Activated naive CD8-positive, alpha-beta T cell treated with anti-CD3 and anti-CD28 coated beads, Interleukin-2, amount 10 ng/mL, durations not matched to agents 7 days and 5 days (primary cell): ENCODE measurements around the gene ANKZF1. TPM values are rescaled to one million over a fixed set of nuclear protein-coding genes. Genes with fewer than 3 reads are reported as not detected.

Experiments used
- ATAC-seq: fragments of 150-1000 bp; cut with Tn5 transposase; one replicate; pipeline ENCODE4 v1.10.0; 2021; ENCODE audit warnings: low read depth, moderate library complexity
- POLR2A ChIA-PET: fragments of 350-600 bp; sonication (Branson Sonifier 250); formaldehyde crosslinking; loops from one replicate; lab custom pipeline; 2021; ENCODE audit warnings: antibody characterized with exemption; lab: Charles Lee
- DNase-seq: peaks from one replicate; pipeline ENCODE4 v3.0.0; 2021
- H3K27ac Mint-ChIP-seq: one replicate; pipeline ENCODE4 v1.8.0; 2022; ENCODE audit warnings: mild to moderate bottlenecking, mixed read lengths
- H3K27me3 Mint-ChIP-seq: one replicate; pipeline ENCODE4 v1.8.0; 2022; ENCODE audit warnings: mild to moderate bottlenecking, moderate library complexity, mixed read lengths
- H3K36me3 Mint-ChIP-seq: one replicate; pipeline ENCODE4 v1.8.0; 2021; ENCODE audit warnings: mild to moderate bottlenecking, mixed read lengths
- H3K4me1 Mint-ChIP-seq: one replicate; pipeline ENCODE4 v1.8.0; 2021; ENCODE audit warnings: mixed read lengths
- H3K4me3 Mint-ChIP-seq: one replicate; pipeline ENCODE4 v1.8.0; 2022; ENCODE audit warnings: mild to moderate bottlenecking, moderate library complexity, mixed read lengths
- H3K9me3 Mint-ChIP-seq: one replicate; pipeline ENCODE4 v1.8.0; 2021; ENCODE audit warnings: mixed read lengths
- total RNA-seq, 2 experiments: library from RNA; stranded (reverse); gene quantifications; one replicate each; pipeline ENCODE4 v1.2.3, GENCODE V29; 2021

The ANKZF1 gene
- 100 to 1,000 TPM; 170 to 177 TPM for total RNA-seq

GRCh38 chr2:219229305-219230058 is at the start of gene ANKZF1, which contains the start of gene ATG9A:
ANKZF1 (plus strand) TSS chr2:219229806; CDS start chr2:219230258, 452 bp downstream.
ATG9A (minus strand) TSS chr2:219229636; CDS start chr2:219228024, 1,612 bp downstream.
- Mint-ChIP-seq H3K27ac (peak within 1 kb of the TSS; percentile 93), H3K4me3 (peak within 1 kb of the TSS; percentile 90), H3K9me3 (no peaks in the 10 kb centered on the region), H3K4me1 (peaks cover 40% of the 10 kb centered on the region), H3K27me3 (no peaks in the 10 kb centered on the region), H3K36me3 (peaks cover 38% of the 10 kb centered on the region)
- POLR2A ChIA-PET = interaction anchor here (1.2 to 5.5 kb wide), 16 partner anchors 8 to 70 kb away, joined by 3 to 83 read pairs (median 12); partner anchors contain the start of genes ABCB6, CNPPD1, DNAJB2 and GLB1L
- ATAC-seq (peak; percentile 95), DNase-seq (peak; percentile 94)

- no peak for DNase-seq
- POLR2A ChIA-PET = interaction anchor here (0.7 to 8.0 kb wide), 9 partner anchors 12 to 72 kb away, joined by 3 to 73 read pairs (median 5); partner anchors contain the start of genes ANKZF1, ATG9A, GLB1L and STK16
- Mint-ChIP-seq H3K9me3 (no peaks in the 10 kb centered on the region), H3K4me3 (peak overlapping the region; percentile 73), H3K4me1 (peaks cover 51% of the 10 kb centered on the region), H3K36me3 (peaks cover 43% of the 10 kb centered on the region), H3K27me3 (no peaks in the 10 kb centered on the region), H3K27ac (peak overlapping the region; percentile 87)
- ATAC-seq = no peak
Observed at GRCh38 chr2:219180961-219181360, 48.6 kb upstream of the ANKZF1 start.

- Mint-ChIP-seq H3K27ac (peak overlapping the region; percentile 87), H3K4me3 (peak overlapping the region; percentile 73), H3K4me1 (peaks cover 50% of the 10 kb centered on the region)
Observed at GRCh38 chr2:219181531-219181930, 48.1 kb upstream of the ANKZF1 start.

GRCh38 chr2:219182331-219183150 is 47.1 kb upstream of the ANKZF1 start:
- POLR2A ChIA-PET = interaction anchor here (0.7 to 8.0 kb wide), 9 partner anchors 10 to 71 kb away, joined by 3 to 73 read pairs (median 6); partner anchors contain the start of genes GLB1L, STK16, TUBA4A and TUBA4B
- Mint-ChIP-seq H3K27me3 (no peaks in the 10 kb centered on the region), H3K36me3 (peaks cover 52% of the 10 kb centered on the region), H3K9me3 (no peaks in the 10 kb centered on the region), H3K4me3 (peak overlapping the region; percentile 73), H3K27ac (peak overlapping the region; percentile 87), H3K4me1 (peaks cover 48% of the 10 kb centered on the region)
- ATAC-seq = peak; percentile 24
- DNase-seq = peak; percentile 44

More at GRCh38 chr2:219181531-219181930, 48.1 kb upstream of the ANKZF1 start:
- peaks cover 46% of the 10 kb centered on the region for H3K36me3 Mint-ChIP-seq
- H3K27me3 Mint-ChIP-seq = no peaks in the 10 kb centered on the region
- ATAC-seq (no peak), DNase-seq (no peak)
- no peaks in the 10 kb centered on the region for H3K9me3 Mint-ChIP-seq
- POLR2A ChIA-PET = interaction anchor here (0.7 to 8.0 kb wide), 9 partner anchors 11 to 71 kb away, joined by 3 to 73 read pairs (median 5); partner anchors contain the start of genes ANKZF1, ATG9A, GLB1L and STK16

- no peak for DNase-seq
Observed at GRCh38 chr2:219183151-219183772, 46.3 kb upstream of the ANKZF1 start.

GRCh38 chr2:219184121-219184520 is 45.5 kb upstream of the ANKZF1 start:
- no peaks in the 10 kb centered on the region for H3K27me3 Mint-ChIP-seq
- POLR2A ChIA-PET = interaction anchor here (0.7 to 8.0 kb wide), 4 partner anchors 16 to 69 kb away, joined by 4 to 73 read pairs (median 37); partner anchors contain the start of genes TUBA4A, TUBA4B and ZFAND2B
- ATAC-seq = no peak
- no peak overlapping the region for H3K27ac Mint-ChIP-seq
- peaks cover 42% of the 10 kb centered on the region for H3K4me1 Mint-ChIP-seq
- no peak for DNase-seq
- peaks cover 51% of the 10 kb centered on the region for H3K36me3 Mint-ChIP-seq
- no peak overlapping the region for H3K4me3 Mint-ChIP-seq
- H3K9me3 Mint-ChIP-seq = no peaks in the 10 kb centered on the region

More at GRCh38 chr2:219183151-219183772, 46.3 kb upstream of the ANKZF1 start:
- Mint-ChIP-seq H3K4me3 (peak overlapping the region; percentile 73), H3K27me3 (no peaks in the 10 kb centered on the region), H3K36me3 (peaks cover 52% of the 10 kb centered on the region), H3K4me1 (peaks cover 46% of the 10 kb centered on the region), H3K27ac (peak overlapping the region; percentile 87), H3K9me3 (no peaks in the 10 kb centered on the region)
- ATAC-seq = no peak
- POLR2A ChIA-PET = interaction anchor here (1.6 to 8.0 kb wide), 5 partner anchors 12 to 70 kb away, joined by 6 to 73 read pairs (median 19); partner anchors contain the start of genes TUBA4A, TUBA4B and ZFAND2B

GRCh38 chr2:219186754-219187456 is 42.7 kb upstream of the ANKZF1 start:
- no peak overlapping the region for H3K4me3 Mint-ChIP-seq
- POLR2A ChIA-PET = interaction anchor here (0.6 to 8.0 kb wide), 2 partner anchors 13 to 132 kb away, joined by 4 to 63 read pairs; no protein-coding TSS in a partner anchor

GRCh38 chr2:219197388-219197787 is 32.2 kb upstream of the ANKZF1 start:
- DNase-seq (no peak), ATAC-seq (no peak)
- POLR2A ChIA-PET = interaction anchor here (2.5 kb wide), 1 partner anchor 9 kb away, joined by 9 read pairs; the partner anchor contains the start of gene ZFAND2B
- Mint-ChIP-seq H3K27ac (no peak overlapping the region), H3K4me1 (peaks cover 18% of the 10 kb centered on the region), H3K36me3 (peaks cover 3% of the 10 kb centered on the region), H3K27me3 (no peaks in the 10 kb centered on the region), H3K4me3 (no peak overlapping the region), H3K9me3 (peaks cover 3% of the 10 kb centered on the region)

More at GRCh38 chr2:219186754-219187456, 42.7 kb upstream of the ANKZF1 start:
- peaks cover 33% of the 10 kb centered on the region for H3K36me3 Mint-ChIP-seq
- H3K27ac Mint-ChIP-seq = peak overlapping the region; percentile 34
- H3K27me3 Mint-ChIP-seq = no peaks in the 10 kb centered on the region
- DNase-seq (no peak), ATAC-seq (no peak)
- no peaks in the 10 kb centered on the region for H3K9me3 Mint-ChIP-seq
- peaks cover 18% of the 10 kb centered on the region for H3K4me1 Mint-ChIP-seq

- peak overlapping the region; percentile 71 for H3K27ac Mint-ChIP-seq
- H3K36me3 Mint-ChIP-seq = peaks cover 4% of the 10 kb centered on the region
- H3K9me3 Mint-ChIP-seq = peaks cover 8% of the 10 kb centered on the region
- ATAC-seq (no peak), DNase-seq (no peak)
- H3K4me3 Mint-ChIP-seq = peak overlapping the region; percentile 55
- peaks cover 18% of the 10 kb centered on the region for H3K4me1 Mint-ChIP-seq
- POLR2A ChIA-PET = interaction anchor here (2.3 to 3.0 kb wide), 3 partner anchors 16 to 80 kb away, joined by 5 to 63 read pairs (median 42); partner anchors contain the start of genes CNPPD1, DNAJB2 and RETREG2
- no peaks in the 10 kb centered on the region for H3K27me3 Mint-ChIP-seq
Observed at GRCh38 chr2:219198974-219199373, 30.6 kb upstream of the ANKZF1 start.

- peak; percentile 40 for ATAC-seq
- peaks cover 18% of the 10 kb centered on the region for H3K4me1 Mint-ChIP-seq
- POLR2A ChIA-PET = interaction anchor here (1.1 to 3.0 kb wide), 9 partner anchors 10 to 188 kb away, joined by 4 to 63 read pairs (median 8); partner anchors contain the start of genes ANKZF1, ATG9A, CNPPD1 and DNAJB2
Observed at GRCh38 chr2:219199470-219200211, 30.0 kb upstream of the ANKZF1 start.

More at GRCh38 chr2:219199470-219200211, 30.0 kb upstream of the ANKZF1 start:
- Mint-ChIP-seq H3K36me3 (peaks cover 6% of the 10 kb centered on the region), H3K9me3 (peaks cover 10% of the 10 kb centered on the region), H3K27me3 (no peaks in the 10 kb centered on the region), H3K27ac (peak overlapping the region; percentile 71), H3K4me3 (peak overlapping the region; percentile 55)
- DNase-seq = no peak
